Esophagus squamous epithelium (tissue), 4 donors: ENCODE data around the gene DCDC2C.

ENCODE experiments used
- POLR2A ChIP-seq, 4 donors: fragments of 450-650 bp; IDR thresholded peaks; one replicate each; pipeline ENCODE4 v1.6.1; 2017; ENCODE audit warnings: antibody characterized with exemption in 4 of 4, mild to moderate bottlenecking in 4 of 4, moderate library complexity in 3 of 4
- TF ChIP-seq, protein P1 (sequence below), 6 experiments: fragments of 450-650 bp in 4 of 6; fragments of 200-600 bp in 2 of 6; sonication (generic) in 2 of 6; IDR thresholded peaks; one replicate each; pipeline ENCODE4 v1.5.1; 2016 to 2019; ENCODE audit warnings: antibody characterized with exemption in 6 of 6, mild to moderate bottlenecking in 4 of 6, moderate library complexity in 4 of 6

DNA sequence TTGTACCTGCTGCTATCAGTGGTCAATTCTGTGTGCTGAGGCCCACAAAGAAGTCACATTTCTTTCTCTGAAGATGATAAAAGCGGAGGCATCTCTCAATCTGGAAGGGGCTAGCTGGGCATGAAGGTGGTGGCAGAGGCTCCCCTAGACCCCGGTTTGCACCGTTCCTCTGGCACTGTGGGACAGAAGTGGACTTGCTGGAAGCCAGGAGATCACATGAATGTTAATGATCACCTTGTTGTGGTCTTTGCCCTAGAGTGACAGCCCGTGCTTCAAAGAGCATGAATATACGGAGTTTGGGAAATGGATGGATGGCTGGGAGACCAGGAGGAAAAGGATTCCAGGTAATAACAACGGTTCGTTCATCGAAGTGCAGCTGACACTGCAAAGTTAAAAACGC lies 25.2 kb upstream of the DCDC2C start:
- TF ChIP-seq, protein P1, sequence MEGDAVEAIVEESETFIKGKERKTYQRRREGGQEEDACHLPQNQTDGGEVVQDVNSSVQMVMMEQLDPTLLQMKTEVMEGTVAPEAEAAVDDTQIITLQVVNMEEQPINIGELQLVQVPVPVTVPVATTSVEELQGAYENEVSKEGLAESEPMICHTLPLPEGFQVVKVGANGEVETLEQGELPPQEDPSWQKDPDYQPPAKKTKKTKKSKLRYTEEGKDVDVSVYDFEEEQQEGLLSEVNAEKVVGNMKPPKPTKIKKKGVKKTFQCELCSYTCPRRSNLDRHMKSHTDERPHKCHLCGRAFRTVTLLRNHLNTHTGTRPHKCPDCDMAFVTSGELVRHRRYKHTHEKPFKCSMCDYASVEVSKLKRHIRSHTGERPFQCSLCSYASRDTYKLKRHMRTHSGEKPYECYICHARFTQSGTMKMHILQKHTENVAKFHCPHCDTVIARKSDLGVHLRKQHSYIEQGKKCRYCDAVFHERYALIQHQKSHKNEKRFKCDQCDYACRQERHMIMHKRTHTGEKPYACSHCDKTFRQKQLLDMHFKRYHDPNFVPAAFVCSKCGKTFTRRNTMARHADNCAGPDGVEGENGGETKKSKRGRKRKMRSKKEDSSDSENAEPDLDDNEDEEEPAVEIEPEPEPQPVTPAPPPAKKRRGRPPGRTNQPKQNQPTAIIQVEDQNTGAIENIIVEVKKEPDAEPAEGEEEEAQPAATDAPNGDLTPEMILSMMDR (IDR thresholded peaks at IDR 0.05) = no peak
- no peak for TF ChIP-seq POLR2A (IDR thresholded peaks at IDR 0.05)
